Mesendoderm (in vitro differentiated cells): ENCODE measurements around the gene AGBL3.

Experiments
- DNase-seq: peaks from one replicate; pipeline ENCODE4 v3.0.0; 2013
- H2AK5ac ChIP-seq: 2 replicates; pipeline ENCODE4 v1.6.1; 2013; ENCODE audit warnings: low read length, inconsistent platforms
- H2BK120ac ChIP-seq: 2 replicates; pipeline ENCODE4 v1.6.1; 2013; ENCODE audit warnings: low read depth, mild to moderate bottlenecking, low read length, moderate library complexity, mixed read lengths
- H2BK15ac ChIP-seq: replicated peaks from 2 replicates; pipeline ENCODE4 v1.6.1; 2013; ENCODE audit warnings: low read depth, mild to moderate bottlenecking, moderate library complexity
- H2BK5ac ChIP-seq: 2 replicates; pipeline ENCODE4 v1.6.1; 2013; ENCODE audit warnings: low read length, inconsistent platforms
- H3K18ac ChIP-seq: 2 replicates; pipeline ENCODE4 v1.6.1; 2013; ENCODE audit warnings: mild to moderate bottlenecking, low read length, mixed read lengths
- H3K23ac ChIP-seq: one replicate; pipeline ENCODE4 v1.6.1; 2013; ENCODE audit warnings: low read length
- H3K27ac ChIP-seq: 2 replicates; pipeline ENCODE4 v1.5.1; 2013; ENCODE audit warnings: low read depth, mild to moderate bottlenecking, inconsistent platforms, low read length, moderate library complexity
- H3K27me3 ChIP-seq: 2 replicates; pipeline ENCODE4 v1.6.1; 2013; ENCODE audit warnings: low read length, control low read depth, mild to moderate bottlenecking, inconsistent platforms; ENCODE audit not compliant: insufficient read depth, poor library complexity
- H3K36me3 ChIP-seq: 2 replicates; pipeline ENCODE4 v1.6.1; 2013; ENCODE audit warnings: low read length, inconsistent platforms; ENCODE audit not compliant: control insufficient read depth, insufficient read depth
- H3K4ac ChIP-seq: one replicate; pipeline ENCODE4 v1.6.1; 2013; ENCODE audit warnings: low read depth, mild to moderate bottlenecking, low read length, moderate library complexity
- H3K4me1 ChIP-seq: 2 replicates; pipeline ENCODE4 v1.6.1; 2013; ENCODE audit warnings: low read depth, low read length, inconsistent platforms; ENCODE audit not compliant: control insufficient read depth
- H3K4me2 ChIP-seq: 2 replicates; pipeline ENCODE4 v1.6.1; 2013; ENCODE audit warnings: low read length
- H3K4me3 ChIP-seq: 2 replicates; pipeline ENCODE4 v1.5.1; 2013; ENCODE audit warnings: mild to moderate bottlenecking, low read length
- H3K56ac ChIP-seq: one replicate; pipeline ENCODE4 v1.6.1; 2013; ENCODE audit warnings: low read length
- H3K79me1 ChIP-seq: 2 replicates; pipeline ENCODE4 v1.6.1; 2013; ENCODE audit warnings: low read length, inconsistent platforms
- H3K79me2 ChIP-seq: 2 replicates; pipeline ENCODE4 v1.6.1; 2013; ENCODE audit warnings: mild to moderate bottlenecking, low read length; ENCODE audit not compliant: control insufficient read depth, insufficient read depth
- H3K9ac ChIP-seq: 2 replicates; pipeline ENCODE4 v1.6.1; 2013; ENCODE audit warnings: low read length, inconsistent platforms
- H4K5ac ChIP-seq: one replicate; pipeline ENCODE4 v1.6.1; 2013; ENCODE audit warnings: low read length
- H4K8ac ChIP-seq: one replicate; pipeline ENCODE4 v1.6.1; 2013; ENCODE audit warnings: low read depth, mild to moderate bottlenecking, control low read depth, low read length, moderate library complexity
- WGBS: extraction: QIAGEN DNeasy Blood & Tissue Kit; methylation state at CpG from one replicate; pipeline ENCODE4 v1.1.7; 2013; ENCODE audit warnings: low lambda C conversion rate, missing lambda C conversion rate; ENCODE audit not compliant: insufficient coverage; ENCODE audit errors: extremely low coverage; 5-methylcytosine and 5-hydroxymethylcytosine counted together

Gene AGBL3

DNA sequence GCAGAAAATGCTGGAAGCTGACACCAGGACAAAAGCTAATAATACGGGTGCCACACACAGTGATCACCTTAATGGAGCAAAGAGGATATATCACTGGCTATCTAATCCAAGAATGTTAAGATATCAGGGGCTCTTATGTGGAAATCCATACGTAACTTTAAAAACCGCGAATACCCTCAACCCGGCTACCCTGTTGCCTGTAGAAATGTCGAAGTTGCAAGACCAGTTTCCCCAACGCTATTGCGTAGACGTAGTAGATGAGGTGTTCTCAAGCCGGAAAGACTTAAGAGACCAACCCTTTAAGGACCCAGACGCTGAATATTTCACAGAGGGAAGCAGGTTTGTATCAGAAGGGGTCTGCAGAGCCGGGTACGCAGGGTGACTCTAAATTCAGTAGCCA is 192.1 kb downstream of the AGBL3 start:
- Histone ChIP-seq H3K56ac (no peak overlapping the region), H2BK120ac (no peak overlapping the region), H4K8ac (no peak overlapping the region), H3K4me2 (no peak overlapping the region), H3K79me1 (no peaks in the 10 kb centered on the region), H3K4me3 (no peak overlapping the region), H4K5ac (no peak overlapping the region), H3K4ac (no peak overlapping the region), H2BK15ac (no peak overlapping the region), H3K9ac (no peak overlapping the region), H3K4me1 (no peaks in the 10 kb centered on the region), H3K23ac (no peak overlapping the region), H3K27ac (no peak overlapping the region), H3K36me3 (no peaks in the 10 kb centered on the region), H3K18ac (no peak overlapping the region), H2AK5ac (no peak overlapping the region), H3K27me3 (no peaks in the 10 kb centered on the region), H2BK5ac (no peak overlapping the region), H3K79me2 (no peaks in the 10 kb centered on the region)
- no CpG with 5 or more reads among the region's 13 CpGs for WGBS
- no peak for DNase-seq

- no peak overlapping the region for H3K4ac ChIP-seq
- no peak overlapping the region for H3K27ac ChIP-seq
- no peak overlapping the region for H2BK120ac ChIP-seq
- H3K56ac ChIP-seq: no peak overlapping the region
- no peak overlapping the region for H3K9ac ChIP-seq
- H3K36me3 ChIP-seq: no peaks in the 10 kb centered on the region
- H4K5ac ChIP-seq: no peak overlapping the region
- H3K18ac ChIP-seq: no peak overlapping the region
- H3K4me2 ChIP-seq: no peak overlapping the region
- DNase-seq: no peak
- no peak overlapping the region for H4K8ac ChIP-seq
- no peaks in the 10 kb centered on the region for H3K27me3 ChIP-seq
- H3K79me1 ChIP-seq: no peaks in the 10 kb centered on the region
- H3K79me2 ChIP-seq: no peaks in the 10 kb centered on the region
- H2BK15ac ChIP-seq: no peak overlapping the region
- no peak overlapping the region for H3K23ac ChIP-seq
- no peaks in the 10 kb centered on the region for H3K4me1 ChIP-seq
- H2AK5ac ChIP-seq: no peak overlapping the region
- H2BK5ac ChIP-seq: no peak overlapping the region
- H3K4me3 ChIP-seq: no peak overlapping the region
- no CpG with 5 or more reads among the region's 8 CpGs for WGBS
Observed at GRCh38 chr7:135179321-135179925, 193.1 kb downstream of the AGBL3 start.

- H3K36me3 ChIP-seq: no peaks in the 10 kb centered on the region
- H2BK5ac ChIP-seq: no peak overlapping the region
- H3K4me3 ChIP-seq: no peak overlapping the region
- no peak for DNase-seq
- no peak overlapping the region for H2BK120ac ChIP-seq
- no peaks in the 10 kb centered on the region for H3K27me3 ChIP-seq
- no peak overlapping the region for H4K5ac ChIP-seq
- H3K79me2 ChIP-seq: no peaks in the 10 kb centered on the region
- H3K4me1 ChIP-seq: no peaks in the 10 kb centered on the region
- no peak overlapping the region for H3K23ac ChIP-seq
- H4K8ac ChIP-seq: no peak overlapping the region
- no peak overlapping the region for H2AK5ac ChIP-seq
- WGBS: no CpG with 5 or more reads among the region's 5 CpGs
- H3K18ac ChIP-seq: no peak overlapping the region
- no peak overlapping the region for H3K27ac ChIP-seq
- H3K4me2 ChIP-seq: no peak overlapping the region
- no peak overlapping the region for H2BK15ac ChIP-seq
- H3K79me1 ChIP-seq: no peaks in the 10 kb centered on the region
- no peak overlapping the region for H3K9ac ChIP-seq
- H3K56ac ChIP-seq: no peak overlapping the region
- H3K4ac ChIP-seq: no peak overlapping the region
Observed at GRCh38 chr7:135180122-135180521, 193.8 kb downstream of the AGBL3 start.

DNA sequence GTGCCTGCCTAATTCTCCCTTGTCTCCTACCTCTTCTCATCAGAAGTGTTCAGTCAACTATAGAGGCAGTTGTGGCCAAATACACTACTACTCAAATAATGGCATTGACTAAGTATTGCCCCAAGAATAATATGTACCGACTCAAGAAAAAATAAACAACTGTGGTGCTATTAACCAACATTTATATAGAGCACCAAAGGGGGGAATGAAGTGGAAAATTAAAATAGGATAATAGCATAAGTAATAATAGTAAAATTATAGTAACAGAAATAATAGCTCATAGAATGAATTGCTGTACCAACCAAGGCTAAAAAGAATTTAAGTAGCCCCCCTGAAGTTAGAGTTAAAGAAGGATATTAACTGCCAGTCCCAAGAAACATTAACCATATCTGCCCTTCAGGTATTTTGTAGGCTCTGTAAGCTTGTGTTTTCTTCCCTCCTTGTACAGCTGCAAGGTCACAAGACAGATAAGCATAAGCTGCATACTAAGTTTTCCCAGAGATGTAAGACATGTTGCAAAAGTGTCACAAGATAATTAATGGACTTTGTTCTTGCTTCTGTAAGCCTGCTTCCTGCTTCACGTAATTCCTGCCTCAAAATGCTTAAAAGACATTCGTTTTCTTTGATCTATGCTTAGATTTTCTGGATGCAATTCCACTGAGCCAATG is 195.1 kb downstream of the AGBL3 start:
- Histone ChIP-seq H3K56ac (no peak overlapping the region), H2AK5ac (no peak overlapping the region), H3K36me3 (no peaks in the 10 kb centered on the region), H2BK120ac (no peak overlapping the region), H3K27ac (no peak overlapping the region), H3K9ac (no peak overlapping the region), H3K4me1 (no peaks in the 10 kb centered on the region), H3K27me3 (no peaks in the 10 kb centered on the region), H3K23ac (no peak overlapping the region), H3K4me2 (no peak overlapping the region), H4K5ac (no peak overlapping the region), H3K4ac (no peak overlapping the region), H3K18ac (no peak overlapping the region), H4K8ac (no peak overlapping the region), H3K79me1 (no peaks in the 10 kb centered on the region), H3K79me2 (no peaks in the 10 kb centered on the region), H2BK5ac (no peak overlapping the region), H3K4me3 (peak overlapping the region; percentile 24), H2BK15ac (no peak overlapping the region)
- WGBS: no CpG with 5 or more reads among the region's 3 CpGs
- no peak for DNase-seq

DNA sequence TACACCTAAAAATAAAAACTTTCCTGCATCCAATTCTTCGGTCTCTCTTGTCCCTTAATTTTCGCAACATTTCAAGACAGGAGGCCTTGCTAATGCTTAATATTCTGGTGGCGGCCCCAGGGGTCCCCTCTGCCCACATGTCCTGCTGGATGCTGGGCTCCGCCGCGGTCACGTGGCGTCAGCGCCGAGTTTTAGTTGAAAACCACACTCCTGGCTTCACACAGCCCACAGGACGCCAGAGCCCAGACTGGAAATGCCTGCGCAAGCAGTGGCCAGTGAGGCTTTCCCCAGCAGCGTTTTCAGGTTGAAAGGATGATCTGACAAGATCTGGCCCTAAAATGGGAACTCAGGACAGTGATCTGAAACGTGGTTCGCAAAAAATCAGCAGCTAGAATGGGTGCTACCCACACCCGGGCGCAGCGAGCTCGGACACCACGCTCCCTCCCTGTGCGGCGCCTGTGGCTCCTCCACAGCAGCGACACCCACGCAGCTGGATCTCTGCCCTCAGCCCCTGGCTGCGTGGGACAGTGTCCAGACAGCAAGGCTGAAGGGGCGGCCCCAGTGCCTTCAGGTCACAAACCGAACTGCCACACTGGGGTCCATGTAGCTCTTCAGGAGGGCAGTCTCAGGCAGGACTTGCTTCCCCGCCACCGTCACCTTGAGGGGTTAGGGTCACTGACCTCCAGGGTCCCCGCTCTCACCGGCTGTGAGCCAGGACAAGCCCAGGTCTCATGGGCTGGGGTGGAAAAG is 195.8 kb downstream of the AGBL3 start:
- Histone ChIP-seq H3K79me2 (no peaks in the 10 kb centered on the region), H3K79me1 (no peaks in the 10 kb centered on the region), H2BK120ac (no peak overlapping the region), H3K56ac (no peak overlapping the region), H3K27ac (no peak overlapping the region), H3K9ac (no peak overlapping the region), H2AK5ac (no peak overlapping the region), H3K4me1 (no peaks in the 10 kb centered on the region), H3K27me3 (no peaks in the 10 kb centered on the region), H3K36me3 (no peaks in the 10 kb centered on the region), H4K5ac (no peak overlapping the region), H2BK5ac (no peak overlapping the region), H3K18ac (no peak overlapping the region), H3K23ac (no peak overlapping the region), H3K4ac (no peak overlapping the region), H2BK15ac (no peak overlapping the region), H4K8ac (no peak overlapping the region), H3K4me2 (no peak overlapping the region), H3K4me3 (no peak overlapping the region)
- no CpG with 5 or more reads among the region's 31 CpGs for WGBS
- no peak for DNase-seq
